GM23248 (cell line): ENCODE results near the gene HSD17B8. TPM values are rescaled to one million over a fixed set of nuclear protein-coding genes. Genes with fewer than 3 reads are reported as not detected.

Experiments used
- DNase-seq: peaks from one replicate; pipeline ENCODE4 v3.0.0-alpha.2; 2015
- H2AFZ ChIP-seq: fragments of 200-600 bp; sonication (generic); 2 replicates; pipeline ENCODE4 v1.6.1; 2016; ENCODE audit warnings: antibody characterized with exemption
- H3F3A ChIP-seq: fragments of 200-600 bp; sonication (generic); 2 replicates; pipeline ENCODE4 v1.6.1; 2016; ENCODE audit warnings: mild to moderate bottlenecking, antibody characterized with exemption, mixed run types; ENCODE audit not compliant: insufficient read depth
- H3K27ac ChIP-seq: fragments of 200-600 bp; sonication (generic); 2 replicates; pipeline ENCODE4 v1.5.1; 2016; ENCODE audit warnings: mild to moderate bottlenecking
- H3K27me3 ChIP-seq: fragments of 200-600 bp; sonication (generic); replicated peaks from 2 replicates; pipeline ENCODE4 v1.6.1; 2016; ENCODE audit warnings: mild to moderate bottlenecking; ENCODE audit not compliant: insufficient read depth
- H3K36me3 ChIP-seq: fragments of 200-600 bp; sonication (generic); 2 replicates; pipeline ENCODE4 v1.6.1; 2016; ENCODE audit warnings: low read depth, mild to moderate bottlenecking
- H3K4me1 ChIP-seq: fragments of 200-600 bp; sonication (generic); 2 replicates; pipeline ENCODE4 v1.6.1; 2016; ENCODE audit warnings: mild to moderate bottlenecking; ENCODE audit not compliant: insufficient read depth
- H3K4me2 ChIP-seq: fragments of 200-600 bp; sonication (generic); one replicate; pipeline ENCODE4 v1.6.1; 2016; ENCODE audit warnings: mild to moderate bottlenecking; ENCODE audit not compliant: unreplicated experiment
- H3K4me3 ChIP-seq: fragments of 200-600 bp; sonication (generic); 2 replicates; pipeline ENCODE4 v1.5.1; 2016; ENCODE audit warnings: mild to moderate bottlenecking
- H3K79me2 ChIP-seq: fragments of 200-600 bp; sonication (generic); 2 replicates; pipeline ENCODE4 v1.6.1; 2016; ENCODE audit warnings: mild to moderate bottlenecking; ENCODE audit not compliant: insufficient read depth
- H3K9ac ChIP-seq: fragments of 200-600 bp; sonication (generic); 2 replicates; pipeline ENCODE4 v1.6.1; 2016; ENCODE audit warnings: mild to moderate bottlenecking
- H3K9me2 ChIP-seq: fragments of 200-600 bp; sonication (generic); 2 replicates; pipeline ENCODE4 v1.6.1; 2016; ENCODE audit warnings: mixed run types, mild to moderate bottlenecking, moderate library complexity; ENCODE audit not compliant: insufficient read depth
- H3K9me3 ChIP-seq: fragments of 200-600 bp; sonication (generic); one replicate; pipeline ENCODE4 v1.6.1; 2017; ENCODE audit warnings: low read depth
- H4K20me1 ChIP-seq: fragments of 200-600 bp; sonication (generic); 2 replicates; pipeline ENCODE4 v1.6.0; 2016; ENCODE audit not compliant: insufficient read depth
- EZH2 ChIP-seq: fragments of 200-600 bp; sonication (generic); IDR thresholded peaks from 2 replicates; pipeline ENCODE4 v1.6.1; 2018; ENCODE audit warnings: antibody characterized with exemption, mild to moderate bottlenecking; ENCODE audit not compliant: insufficient read depth, poor library complexity, severe bottlenecking
- EZH2phosphoT487 ChIP-seq: fragments of 200-600 bp; sonication (generic); IDR thresholded peaks from 2 replicates; pipeline ENCODE4 v1.6.1; 2018; ENCODE audit warnings: antibody characterized with exemption, moderate library complexity, mild to moderate bottlenecking, low read depth; ENCODE audit not compliant: insufficient read depth
- WGBS, 2 experiments: methylation state at CpG; one replicate each; pipeline ENCODE4 v1.1.6; 2015 to 2017; ENCODE audit warnings: low lambda C conversion rate in 2 of 2, low coverage in 1 of 2; ENCODE audit errors: missing lambda C conversion rate in 2 of 2; 5-methylcytosine and 5-hydroxymethylcytosine counted together
- in situ Hi-C: fragments of 300-500 bp; cut with MboI; formaldehyde crosslinking; loops from 2 replicates; pipeline ENCODE4 v1.15.0; 2020
- polyA plus RNA-seq: library from polyadenylated mRNA; unstranded; fragments of >200 nt; fragmentation: Nextera tagmentation; extraction: Ambion mirVana; gene quantifications from 2 replicates; pipeline ENCODE4 v1.2.1, GENCODE V29; 2016
- total RNA-seq: library from RNA; depleted of rRNA; stranded (reverse); fragments of >200 nt; shearing (Covaris generic); gene quantifications from 2 replicates; pipeline ENCODE4 v1.2.3, GENCODE V29; 2014

The HSD17B8 gene
- total and polyA plus RNA-seq, 2 experiments from 2014 or later: 3.7 to 5.6 TPM

DNA sequence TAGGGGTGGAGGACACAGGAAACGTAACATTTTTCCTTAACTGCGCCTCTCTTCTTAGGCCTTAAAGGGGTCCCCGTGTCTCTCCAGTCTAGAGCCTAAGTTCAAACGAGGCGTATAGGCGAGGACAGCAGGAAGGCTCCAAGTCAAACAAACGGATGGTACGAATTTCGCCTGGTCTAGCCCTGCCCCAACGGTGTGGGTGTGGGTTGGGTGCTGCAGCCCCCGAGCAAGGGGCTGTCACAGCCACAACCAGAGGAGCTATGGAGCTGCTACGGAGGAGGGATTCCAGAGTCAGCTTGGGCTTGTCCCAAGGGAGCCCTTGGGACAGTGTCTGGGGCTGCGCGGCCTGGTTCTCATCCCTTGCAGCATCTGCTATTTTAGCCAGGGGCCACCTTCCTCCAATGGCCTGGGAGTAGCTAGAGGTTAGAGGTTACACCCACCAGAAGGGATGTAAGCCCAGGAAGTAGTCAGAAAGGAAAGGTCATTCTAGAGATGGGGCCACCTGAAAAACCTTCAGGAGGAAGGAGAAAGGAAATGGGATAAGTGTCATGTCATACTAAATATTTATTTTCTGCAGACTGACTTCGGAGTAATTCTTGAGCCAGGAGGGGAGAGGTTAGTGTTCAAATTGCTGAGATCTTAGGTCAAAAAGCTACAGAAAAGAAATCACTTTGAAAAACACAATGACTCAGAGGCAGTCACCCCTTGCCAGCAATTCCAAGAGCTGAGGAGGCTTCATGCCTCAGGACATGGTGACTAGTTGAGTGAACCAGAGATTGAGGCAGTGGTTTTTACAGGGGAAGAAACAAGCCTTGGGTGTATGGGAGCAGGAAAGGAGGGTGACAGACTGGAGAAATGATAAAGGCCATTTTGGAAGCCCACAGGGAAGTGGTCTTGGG, 45.5 kb downstream of the HSD17B8 start:
- in situ Hi-C loops: loop anchor here (10.0 kb wide), 1 partner anchor 235 kb away; no protein-coding TSS in a partner anchor
- Histone ChIP-seq H3K79me2 (peaks cover 14% of the 10 kb centered on the region), H3K4me1 (peaks cover 45% of the 10 kb centered on the region), H4K20me1 (no peaks in the 10 kb centered on the region), H3K9me2 (no peaks in the 10 kb centered on the region), H3K9ac (peak overlapping the region; percentile 94), H3K27ac (peak overlapping the region; percentile 98), H3F3A (peaks cover 36% of the 10 kb centered on the region), H3K36me3 (no peaks in the 10 kb centered on the region), H2AFZ (peak overlapping the region; percentile 61), H3K4me2 (peak overlapping the region; percentile 88), H3K9me3 (no peaks in the 10 kb centered on the region), H3K27me3 (no peaks in the 10 kb centered on the region), H3K4me3 (peak overlapping the region; percentile 78)
- TF ChIP-seq EZH2phosphoT487 (no peak), EZH2 (no peak)
- DNase-seq: peak; percentile 95
- WGBS, 2 experiments: 1 to 2% methylated on average over 15 of the region's 15 CpGs

DNA sequence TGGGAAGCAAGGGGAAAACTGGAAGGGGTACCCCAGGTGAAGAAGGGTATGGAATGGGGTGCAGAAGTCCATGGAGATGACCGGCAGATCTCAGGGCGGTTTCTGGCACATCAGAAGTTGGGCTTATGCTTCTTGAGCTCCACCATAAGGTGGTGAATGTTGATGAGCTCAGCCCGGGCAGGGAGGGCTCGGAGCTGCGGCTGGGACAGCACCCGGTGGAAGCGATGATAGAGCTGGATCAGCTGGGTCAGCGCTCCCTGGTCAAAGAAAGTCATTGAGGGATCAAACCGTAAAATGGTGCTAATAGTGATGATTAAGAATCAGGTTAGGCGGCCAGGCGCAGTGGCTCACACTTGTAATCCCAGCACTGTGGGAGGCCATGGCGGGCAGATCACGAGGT, 46.3 kb downstream of the HSD17B8 start:
- peaks cover 36% of the 10 kb centered on the region for H3F3A ChIP-seq
- DNase-seq: no peak
- H4K20me1 ChIP-seq: no peaks in the 10 kb centered on the region
- peak overlapping the region; percentile 35; the same call in 1 of the 2 replicates for H3K9ac ChIP-seq
- peak overlapping the region; percentile 22; the same call in 1 of the 2 replicates for H3K4me3 ChIP-seq
- H3K4me1 ChIP-seq: peaks cover 45% of the 10 kb centered on the region
- 97 to 98% methylated on average over 13 of the region's 13 CpGs for WGBS, 2 experiments
- H3K36me3 ChIP-seq: no peaks in the 10 kb centered on the region
- H3K9me2 ChIP-seq: no peaks in the 10 kb centered on the region
- TF ChIP-seq EZH2phosphoT487: no peak
- TF ChIP-seq EZH2: no peak
- H3K27ac ChIP-seq: peak overlapping the region; percentile 98
- H3K27me3 ChIP-seq: no peaks in the 10 kb centered on the region
- in situ Hi-C loops: no loop called here
- peaks cover 14% of the 10 kb centered on the region for H3K79me2 ChIP-seq
- no peak overlapping the region for H2AFZ ChIP-seq
- no peaks in the 10 kb centered on the region for H3K9me3 ChIP-seq
- H3K4me2 ChIP-seq: peak overlapping the region; percentile 88

DNA sequence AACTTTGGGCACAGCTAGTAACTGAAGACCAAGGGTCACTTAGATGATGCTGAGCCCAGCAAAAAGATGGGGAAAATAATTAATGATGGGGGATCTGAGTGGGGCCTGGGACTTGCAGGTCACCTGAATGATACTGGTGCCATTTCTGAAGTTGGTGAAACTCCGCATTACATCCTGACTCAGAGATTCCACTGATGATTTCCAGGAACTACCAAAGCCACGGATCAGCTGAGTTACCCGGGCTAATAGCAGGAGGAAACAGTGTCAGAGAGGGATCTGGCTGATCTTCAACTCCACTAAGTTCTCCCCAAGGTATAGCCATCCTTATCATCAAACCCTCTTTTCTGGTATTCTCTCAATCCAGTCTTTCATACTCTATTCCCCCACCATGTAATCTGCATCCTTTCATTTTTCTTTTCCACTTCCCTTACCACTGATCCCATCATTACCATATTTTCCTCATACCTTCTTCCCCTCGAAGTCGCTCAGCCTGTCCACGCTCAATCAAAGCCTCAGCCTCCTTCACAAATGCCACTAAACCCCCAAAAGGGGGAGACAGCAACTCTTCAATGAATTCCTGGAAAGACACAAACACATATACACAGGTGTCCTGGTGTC, 47.0 kb downstream of the HSD17B8 start:
- Histone ChIP-seq H3K27me3 (no peaks in the 10 kb centered on the region), H3K9me2 (no peaks in the 10 kb centered on the region), H3K27ac (peak overlapping the region; percentile 98), H3K36me3 (no peaks in the 10 kb centered on the region), H3K4me2 (no peak overlapping the region), H3K9me3 (no peaks in the 10 kb centered on the region), H3K4me1 (peaks cover 45% of the 10 kb centered on the region), H2AFZ (no peak overlapping the region), H3F3A (peaks cover 36% of the 10 kb centered on the region), H3K4me3 (no peak overlapping the region), H4K20me1 (no peaks in the 10 kb centered on the region), H3K79me2 (peaks cover 14% of the 10 kb centered on the region), H3K9ac (no peak overlapping the region)
- 55 to 64% methylated on average over 6 of the region's 6 CpGs for WGBS, 2 experiments
- no peak for TF ChIP-seq EZH2phosphoT487
- TF ChIP-seq EZH2: no peak
- in situ Hi-C loops: no loop called here
- DNase-seq: peak; percentile 58

DNA sequence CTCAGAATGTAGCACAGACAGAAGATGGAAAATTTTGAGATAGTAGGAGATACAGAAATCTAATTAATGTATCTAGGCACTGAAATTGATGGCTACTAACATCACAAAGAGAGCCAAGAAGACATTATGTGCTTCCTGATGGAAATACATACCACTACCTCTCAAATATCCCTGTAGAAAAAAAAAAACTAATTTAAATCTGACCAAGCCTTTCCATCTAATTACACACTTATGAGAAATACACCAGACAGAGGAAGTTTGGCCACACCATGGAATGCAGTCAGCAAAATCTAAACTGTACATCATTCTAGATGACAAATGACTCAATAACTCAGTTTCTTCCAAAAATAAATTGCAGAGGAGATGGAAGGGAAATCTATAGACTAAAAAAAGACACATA, 48.3 kb downstream of the HSD17B8 start:
- Histone ChIP-seq H3F3A (peaks cover 36% of the 10 kb centered on the region), H3K9me2 (no peaks in the 10 kb centered on the region), H3K36me3 (no peaks in the 10 kb centered on the region), H4K20me1 (no peaks in the 10 kb centered on the region), H3K79me2 (peaks cover 14% of the 10 kb centered on the region), H3K27ac (peak overlapping the region; percentile 64), H3K4me2 (peak overlapping the region; percentile 31), H2AFZ (no peak overlapping the region), H3K4me3 (no peak overlapping the region), H3K9me3 (no peaks in the 10 kb centered on the region), H3K9ac (no peak overlapping the region), H3K27me3 (no peaks in the 10 kb centered on the region), H3K4me1 (peaks cover 45% of the 10 kb centered on the region)
- TF ChIP-seq EZH2 (no peak), EZH2phosphoT487 (no peak)
- peak; percentile 73 for DNase-seq
- in situ Hi-C loops: no loop called here
